ENCODE results near the gene B3GAT1.

Gene B3GAT1

DNA sequence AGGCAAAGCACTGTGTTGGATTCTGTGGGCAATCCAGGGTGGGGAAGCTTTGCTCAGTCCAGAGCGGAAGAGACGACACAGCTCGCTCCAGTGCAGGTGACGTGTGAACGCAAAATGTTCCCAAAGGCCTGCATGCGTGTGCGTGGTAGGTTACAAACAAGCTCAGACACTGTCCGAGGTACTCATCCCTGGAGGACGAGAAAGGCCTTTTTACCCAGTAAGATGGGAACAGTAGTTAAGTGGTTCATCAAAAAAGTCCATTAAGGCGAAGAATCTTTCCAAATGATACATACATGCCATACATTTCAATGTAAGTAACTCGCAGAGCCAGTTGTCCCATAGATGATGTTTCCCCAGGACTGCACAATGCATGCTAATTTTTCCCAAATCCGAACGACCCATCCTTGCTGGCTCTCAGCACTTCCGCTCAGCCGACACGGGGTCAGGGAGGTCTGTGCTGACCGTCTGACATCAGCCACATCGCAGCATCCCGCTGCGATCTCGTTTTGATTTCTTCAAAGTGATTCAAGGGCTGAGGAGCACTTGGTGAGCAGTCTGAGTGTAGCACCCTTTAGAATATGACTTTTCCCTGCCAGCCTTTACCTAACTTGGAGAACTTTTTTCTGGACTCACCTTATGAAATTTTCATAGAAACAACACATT is 19.0 kb downstream of the B3GAT1 start:
- in situ Hi-C loops (cut with MboI; ENCODE audit: low sequenced_read_pairs): no loop called here

DNA sequence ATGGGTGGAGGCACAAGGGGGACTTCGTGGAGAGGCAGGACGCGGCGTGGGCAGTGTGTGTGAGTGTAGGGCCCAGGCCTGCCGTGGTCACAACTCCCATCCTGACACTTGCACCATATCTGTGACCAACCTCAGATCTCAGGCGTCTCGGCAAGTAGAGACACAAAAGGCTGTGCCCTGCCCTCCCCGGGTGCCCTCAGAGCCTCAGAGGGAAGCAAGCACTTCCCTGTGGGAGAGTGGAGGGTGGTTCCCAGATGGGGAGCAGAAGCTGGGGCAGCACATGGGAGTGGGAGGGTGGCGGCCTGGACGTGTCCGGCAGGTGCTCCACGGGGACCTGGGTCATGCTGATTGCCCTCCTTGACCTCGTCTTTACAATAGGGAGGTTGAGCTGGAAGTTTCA is 20.4 kb downstream of the B3GAT1 start:
- in situ Hi-C loops (cut with MboI; ENCODE audit: low sequenced_read_pairs): no loop called here

DNA sequence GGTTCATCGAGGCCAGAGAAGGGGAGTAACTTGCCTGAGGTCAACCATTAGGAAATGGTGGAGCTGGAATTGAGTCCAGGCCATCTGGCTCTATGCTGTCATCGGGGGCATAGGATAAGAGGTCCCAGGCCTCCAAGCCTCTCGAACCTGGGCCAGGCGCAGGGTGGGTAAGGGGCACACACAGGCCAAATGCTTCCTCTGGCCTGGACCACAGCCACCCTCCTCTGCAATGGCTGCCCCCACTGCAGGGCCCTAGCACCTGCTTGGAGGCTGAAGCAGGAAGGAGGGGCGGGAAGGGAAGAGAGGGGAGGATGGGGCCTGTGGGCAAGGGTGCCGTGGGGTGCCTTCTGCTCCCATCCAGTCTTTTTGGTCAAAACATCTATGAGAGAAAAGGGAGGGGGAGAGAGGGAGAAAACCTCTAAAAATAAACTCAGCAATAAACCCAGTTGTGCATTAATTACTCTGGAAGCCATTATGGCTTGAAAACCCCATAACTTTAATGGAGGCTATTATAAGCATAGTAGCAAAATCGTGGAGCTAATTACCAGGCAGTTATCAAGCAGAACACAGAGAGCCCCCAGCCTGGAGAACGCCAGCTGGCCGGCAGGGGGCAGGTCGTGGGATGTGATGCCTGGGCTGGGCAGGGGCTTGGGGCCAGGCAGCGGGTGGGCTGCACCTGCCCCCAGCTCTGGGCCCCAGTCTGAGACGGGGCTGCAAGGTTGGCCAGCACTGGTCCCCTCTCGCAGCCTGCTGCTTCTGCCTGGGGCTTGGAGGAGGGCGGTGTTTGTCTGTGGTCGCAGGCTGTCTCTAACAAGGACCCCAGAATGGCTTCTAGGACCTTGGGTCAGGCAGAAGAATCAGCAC is 21.1 kb downstream of the B3GAT1 start:
- in situ Hi-C loops (cut with MboI; ENCODE audit: low sequenced_read_pairs): no loop called here

DNA sequence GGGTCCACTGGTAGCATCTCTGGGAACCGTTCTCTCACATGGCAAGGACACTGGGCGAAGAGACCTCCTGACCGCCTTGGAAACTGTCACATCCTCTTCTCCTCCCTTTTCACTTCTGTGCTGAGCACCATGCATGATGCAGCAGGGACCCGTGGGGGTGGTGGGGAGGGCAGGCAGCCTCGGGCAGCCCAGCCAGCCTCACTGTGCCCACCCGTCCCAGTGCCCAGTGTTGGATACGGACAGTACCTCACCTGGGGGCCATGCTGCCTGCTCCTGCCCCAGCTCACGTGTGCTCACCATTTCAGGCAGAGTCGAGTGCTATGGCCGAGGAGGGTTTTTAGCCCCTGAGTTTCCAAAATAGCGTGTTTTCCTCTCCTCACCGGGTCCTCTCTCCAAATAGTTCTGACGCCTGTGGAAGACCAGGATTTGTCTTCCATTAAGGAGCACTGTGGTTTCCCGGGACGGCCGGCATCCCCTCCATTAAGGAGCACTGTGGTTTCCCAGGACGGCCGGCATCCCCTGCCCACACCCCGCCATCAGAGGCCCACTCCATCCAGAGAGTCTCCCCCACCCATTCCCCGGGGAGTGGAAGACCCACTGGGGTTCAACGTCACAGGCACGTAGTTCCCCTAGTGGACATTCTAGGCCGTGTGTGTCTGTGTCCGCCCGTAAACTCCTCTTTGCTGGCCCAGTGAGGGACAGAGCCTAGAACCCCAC is 22.4 kb downstream of the B3GAT1 start:
- in situ Hi-C loops (cut with MboI; ENCODE audit: low sequenced_read_pairs): no loop called here

DNA sequence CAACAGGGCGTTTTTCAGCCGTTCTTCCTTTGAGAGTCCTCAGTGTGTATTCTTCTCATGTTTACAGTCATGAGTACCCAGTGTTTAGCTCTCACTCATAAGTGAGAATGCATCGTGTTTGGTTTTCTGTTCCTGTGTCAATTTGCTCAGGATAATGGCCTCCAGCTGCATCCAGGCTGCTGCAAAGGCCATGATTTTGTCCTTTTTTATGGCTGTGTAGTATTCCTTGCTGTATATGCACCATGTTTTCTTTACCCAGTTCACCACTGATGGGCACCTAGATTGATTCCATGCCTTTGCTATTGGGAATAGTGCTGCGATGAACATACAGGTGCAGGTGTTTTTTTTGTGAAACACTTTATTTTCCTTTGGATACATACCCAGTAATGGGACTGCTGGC is 23.5 kb downstream of the B3GAT1 start:
- in situ Hi-C loops (cut with MboI; ENCODE audit: low sequenced_read_pairs): no loop called here

DNA sequence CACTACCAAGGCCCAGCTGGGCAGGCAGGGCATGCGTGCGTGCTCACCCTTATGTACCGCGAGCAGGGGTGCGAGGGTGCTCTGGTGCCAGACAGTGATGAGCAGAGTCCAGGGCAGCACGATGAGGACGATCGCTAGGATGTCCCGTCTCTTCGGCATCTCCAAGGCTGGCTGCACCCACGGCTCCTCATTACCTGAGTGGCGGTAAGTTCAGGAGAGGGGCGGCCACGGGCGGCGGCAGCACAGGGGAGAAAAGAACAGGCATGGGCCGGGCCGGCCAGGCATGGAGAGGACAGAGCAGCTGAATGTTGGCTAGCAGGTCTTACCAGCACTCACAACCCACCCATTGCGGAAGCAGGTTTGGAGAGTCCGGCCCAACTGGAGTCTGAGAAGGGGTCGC is 24.5 kb downstream of the B3GAT1 start:
- in situ Hi-C loops (cut with MboI; ENCODE audit: low sequenced_read_pairs): no loop called here

DNA sequence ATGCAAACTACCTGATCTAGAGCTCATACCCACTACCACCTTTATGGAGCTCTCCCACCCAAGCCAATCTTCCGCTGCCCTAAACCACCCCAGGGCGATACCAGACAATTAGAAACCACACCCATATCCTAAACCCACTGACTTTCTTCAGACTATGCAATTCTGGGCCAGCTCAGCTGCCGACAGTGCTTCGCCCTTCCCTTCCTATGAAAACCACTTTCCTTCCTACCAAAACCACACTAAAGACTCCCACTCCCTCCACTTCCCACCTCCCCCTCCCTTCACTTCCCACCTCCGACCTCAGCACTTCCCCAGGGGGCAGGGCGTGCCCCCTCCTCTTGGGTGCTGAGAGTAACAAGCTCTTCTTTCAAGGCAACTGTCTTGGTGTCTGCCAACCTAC is 25.1 kb downstream of the B3GAT1 start:
- in situ Hi-C loops (cut with MboI; ENCODE audit: low sequenced_read_pairs): no loop called here

DNA sequence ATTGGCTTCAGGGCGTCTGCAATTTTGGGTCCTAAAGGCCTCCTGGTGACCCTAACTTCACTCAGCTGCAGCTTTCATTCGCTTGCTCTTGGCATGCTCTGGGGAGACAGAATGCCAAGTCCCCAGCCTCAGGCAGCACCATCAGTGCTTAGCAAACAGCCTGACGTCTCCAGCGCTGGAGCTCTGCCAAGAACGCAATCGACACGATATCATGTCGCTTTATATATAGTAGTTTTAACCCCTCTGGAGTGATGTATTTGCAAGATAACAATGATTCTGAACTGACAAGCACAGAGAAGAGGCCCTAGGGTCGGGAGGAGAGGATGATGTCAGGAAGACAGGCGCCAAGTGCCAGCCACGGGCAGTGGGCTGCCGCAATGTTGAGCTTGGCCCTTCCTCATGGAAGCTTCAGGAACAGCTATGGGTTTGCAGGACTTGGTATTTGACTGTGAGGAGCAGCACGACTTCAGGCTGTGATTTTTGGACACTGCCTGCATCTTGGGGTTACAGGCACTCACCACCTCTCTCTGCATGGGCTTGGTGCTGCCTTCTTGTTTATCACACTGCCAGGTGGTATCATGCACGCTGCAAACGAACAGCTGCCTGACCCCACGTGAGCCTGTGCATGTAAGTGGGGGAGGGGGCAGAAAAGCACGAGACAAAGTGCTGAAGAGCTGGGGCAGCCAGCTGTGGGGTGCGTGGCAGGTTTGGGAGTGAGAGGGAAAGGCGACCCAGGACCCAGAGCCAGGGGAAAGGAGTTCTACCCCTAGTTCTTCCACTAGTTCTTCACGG is 26.1 kb downstream of the B3GAT1 start:
- in situ Hi-C loops (cut with MboI; ENCODE audit: low sequenced_read_pairs): no loop called here

DNA sequence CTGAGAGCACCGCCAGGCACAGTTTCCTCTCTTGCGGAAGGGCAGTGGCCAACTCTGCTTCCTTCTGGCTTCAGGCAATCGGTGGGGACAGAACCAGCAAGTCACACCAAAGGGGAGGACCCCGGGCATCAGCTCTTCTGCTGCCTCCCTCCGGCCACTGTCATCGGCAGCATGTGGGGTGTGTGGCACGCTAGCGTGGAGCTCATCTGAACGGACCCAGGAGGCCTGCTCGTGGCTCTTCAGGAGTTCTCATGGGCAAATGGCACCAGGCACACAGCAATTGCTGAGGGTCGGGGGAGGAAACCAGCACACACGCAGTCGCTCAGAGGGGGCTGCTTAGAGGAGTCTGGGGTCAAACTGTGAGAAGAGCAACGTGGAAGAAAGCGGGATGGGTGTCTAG is 26.9 kb downstream of the B3GAT1 start:
- in situ Hi-C loops (cut with MboI; ENCODE audit: low sequenced_read_pairs): no loop called here

DNA sequence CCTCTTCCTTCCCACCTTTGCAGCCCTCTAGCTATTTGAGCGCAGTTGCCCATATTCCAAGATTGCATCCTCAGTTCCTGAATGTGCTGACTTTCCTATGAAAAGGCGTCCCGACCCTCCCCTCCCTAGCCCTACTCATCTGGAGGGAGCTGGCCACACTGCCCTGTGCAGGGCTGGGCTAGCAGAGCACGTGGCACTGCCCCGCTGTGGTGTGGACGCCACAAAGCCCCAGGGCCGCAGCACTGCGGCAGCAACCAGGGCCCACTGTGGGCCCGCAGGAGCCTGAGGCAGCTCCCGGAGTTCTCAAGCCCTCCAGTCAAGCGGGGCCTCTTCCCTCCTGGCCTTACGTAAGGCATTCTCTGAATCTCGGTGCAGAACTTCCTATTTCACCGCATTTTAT is 27.6 kb downstream of the B3GAT1 start:
- in situ Hi-C loops (cut with MboI; ENCODE audit: low sequenced_read_pairs): no loop called here

DNA sequence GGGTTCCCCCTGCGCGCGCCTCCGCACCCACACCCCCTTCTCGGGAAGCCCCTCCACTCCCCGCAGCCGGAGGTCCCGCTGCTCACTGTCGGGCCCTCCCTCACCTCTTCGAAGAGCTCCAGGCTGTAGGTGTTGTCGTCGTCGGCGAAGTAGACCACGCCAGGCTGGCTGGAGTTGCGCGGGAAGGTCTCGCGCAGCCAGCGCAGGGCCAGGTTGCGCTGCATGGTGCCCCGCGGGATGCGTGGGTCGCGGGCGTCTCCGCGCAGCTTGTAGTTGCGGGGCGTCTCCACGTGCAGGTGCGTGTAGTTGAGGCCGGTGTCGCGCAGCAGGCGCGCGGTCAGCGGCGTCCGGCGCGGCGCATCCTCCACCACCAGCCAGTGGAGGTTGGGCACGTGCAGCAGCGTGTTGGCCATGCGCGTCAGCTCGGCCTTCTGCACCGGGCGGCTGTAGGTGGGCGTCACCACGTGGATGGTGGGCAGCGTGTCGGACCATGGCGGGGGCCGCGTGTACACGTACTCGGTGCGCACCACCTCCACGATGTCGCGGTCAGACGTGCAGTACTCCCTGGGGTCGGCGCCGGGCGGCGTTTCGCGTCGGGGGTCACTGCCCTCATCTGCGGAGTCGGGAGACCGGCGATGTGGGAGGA is 28.3 kb downstream of the B3GAT1 start:
- in situ Hi-C loops (cut with MboI; ENCODE audit: low sequenced_read_pairs): no loop called here

DNA sequence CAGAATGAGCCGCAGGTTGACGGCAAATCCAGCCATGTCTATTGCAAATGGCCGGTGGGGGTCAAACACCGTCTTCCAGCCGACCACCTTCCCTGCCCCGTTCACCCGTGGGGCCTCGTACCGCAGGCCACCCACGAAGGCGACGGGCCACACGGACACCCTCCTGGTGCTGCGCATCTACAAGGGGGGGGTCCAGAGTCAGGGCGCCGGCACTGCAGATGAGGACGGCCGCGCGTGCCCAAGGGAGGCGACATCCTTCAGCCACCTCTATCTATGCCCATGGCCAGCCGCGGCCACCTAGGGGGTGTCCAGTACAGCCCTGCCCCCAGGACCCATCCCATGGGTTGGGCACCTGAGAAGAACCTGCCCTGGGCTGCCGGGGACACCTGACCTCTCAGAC is 29.2 kb downstream of the B3GAT1 start:
- in situ Hi-C loops (cut with MboI; ENCODE audit: low sequenced_read_pairs): no loop called here

DNA sequence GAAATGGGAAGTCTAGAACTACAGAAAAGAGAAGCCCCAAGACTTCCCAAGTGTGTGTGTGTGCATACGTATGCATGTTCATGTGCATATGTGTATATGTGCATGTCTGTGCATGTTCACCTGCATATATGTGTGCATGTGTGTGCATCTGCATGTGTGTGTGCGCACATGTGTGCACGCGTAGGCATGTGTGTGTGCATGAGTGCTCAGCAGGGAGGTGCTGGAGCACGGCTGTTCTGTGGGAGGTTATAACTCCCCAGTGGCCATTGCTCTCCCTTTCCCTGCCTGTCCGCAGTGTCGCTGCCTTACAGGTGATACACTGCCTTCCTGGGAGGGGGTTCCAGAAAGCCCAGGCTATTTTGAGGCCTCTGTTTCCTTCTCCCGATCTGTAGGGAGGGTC is 29.8 kb downstream of the B3GAT1 start:
- in situ Hi-C loops (cut with MboI; ENCODE audit: low sequenced_read_pairs): no loop called here

DNA sequence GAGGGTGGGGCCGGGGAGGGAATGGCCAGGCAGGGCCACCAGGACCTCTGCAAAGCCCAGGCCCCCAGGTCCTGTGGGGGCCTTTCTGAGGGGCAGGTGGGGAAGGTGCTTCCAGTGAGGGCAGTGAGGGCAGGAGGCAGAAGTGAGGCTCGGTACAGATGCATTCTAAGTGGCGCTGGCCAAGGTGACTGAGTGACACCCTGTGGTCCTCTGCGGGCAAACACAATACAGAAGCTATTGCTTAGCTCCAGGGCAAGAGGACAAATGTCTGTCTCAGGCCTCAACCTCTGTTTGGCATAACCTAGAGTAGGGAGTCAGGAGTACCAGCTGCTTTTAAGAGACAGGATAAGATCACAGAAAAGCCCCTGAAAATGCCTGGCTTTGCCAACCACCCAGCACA is 31.3 kb downstream of the B3GAT1 start:
- in situ Hi-C loops (cut with MboI; ENCODE audit: low sequenced_read_pairs): no loop called here

DNA sequence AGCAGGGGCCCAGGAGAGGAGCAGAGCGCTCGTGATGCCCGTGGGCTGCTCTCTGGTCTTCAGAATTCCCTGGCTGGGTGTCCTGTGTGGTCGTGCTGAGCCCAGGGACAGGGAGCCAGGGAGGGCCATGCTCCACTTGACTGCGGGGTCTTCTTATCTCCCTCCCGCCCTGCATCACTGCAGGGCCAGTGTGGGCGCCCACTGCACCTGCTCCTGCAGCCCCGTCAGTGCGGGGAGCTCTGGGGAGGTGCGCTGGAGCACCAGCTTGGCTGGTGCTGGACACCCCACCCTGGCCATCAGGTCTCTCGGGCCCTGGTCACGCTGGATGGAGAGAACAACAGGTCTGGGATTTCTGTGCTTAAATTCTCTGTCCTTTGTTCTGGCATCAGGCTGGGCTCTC is 31.8 kb downstream of the B3GAT1 start:
- in situ Hi-C loops (cut with MboI; ENCODE audit: low sequenced_read_pairs): no loop called here

DNA sequence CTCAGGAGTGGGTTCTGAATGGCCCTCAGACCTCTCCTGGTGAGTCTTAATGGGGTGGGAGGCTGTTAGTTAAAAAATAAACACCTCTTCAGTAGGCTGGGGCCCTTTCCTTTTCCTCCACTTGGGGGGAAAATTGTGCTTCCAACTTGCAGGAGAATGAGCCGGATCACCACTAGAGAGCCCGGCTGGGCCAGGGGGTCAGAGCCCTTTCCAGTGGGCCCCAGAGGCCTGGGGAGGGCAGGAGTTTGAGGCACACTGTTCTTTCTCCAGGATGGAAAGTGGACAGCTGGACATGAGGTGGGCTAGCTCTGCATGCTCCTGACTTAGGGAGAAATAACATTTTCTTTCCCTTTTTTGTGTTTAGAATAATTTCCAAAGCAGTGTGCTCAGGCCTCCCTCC is 32.8 kb downstream of the B3GAT1 start:
- in situ Hi-C loops (cut with MboI; ENCODE audit: low sequenced_read_pairs): no loop called here

DNA sequence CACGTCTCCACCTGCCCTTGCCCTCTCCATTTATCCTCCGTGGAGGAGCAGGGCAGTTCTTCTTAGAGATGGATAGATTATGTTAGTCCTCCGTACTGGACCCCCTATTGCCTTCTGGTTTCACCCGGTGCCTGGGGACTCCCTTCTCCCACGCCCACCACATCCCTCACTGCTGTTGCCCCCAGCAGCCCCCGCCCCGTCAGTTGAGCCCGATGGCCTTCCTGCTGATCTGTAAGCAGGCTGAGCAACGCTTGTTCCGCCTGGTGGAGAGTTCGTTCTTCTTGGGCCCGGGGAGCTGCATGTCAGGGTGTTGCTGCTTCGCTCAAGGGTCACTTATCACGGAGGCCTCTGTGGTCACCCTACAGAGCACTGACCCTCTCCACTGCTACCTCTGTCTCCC is 34.2 kb downstream of the B3GAT1 start:
- in situ Hi-C loops (cut with MboI; ENCODE audit: low sequenced_read_pairs): no loop called here

DNA sequence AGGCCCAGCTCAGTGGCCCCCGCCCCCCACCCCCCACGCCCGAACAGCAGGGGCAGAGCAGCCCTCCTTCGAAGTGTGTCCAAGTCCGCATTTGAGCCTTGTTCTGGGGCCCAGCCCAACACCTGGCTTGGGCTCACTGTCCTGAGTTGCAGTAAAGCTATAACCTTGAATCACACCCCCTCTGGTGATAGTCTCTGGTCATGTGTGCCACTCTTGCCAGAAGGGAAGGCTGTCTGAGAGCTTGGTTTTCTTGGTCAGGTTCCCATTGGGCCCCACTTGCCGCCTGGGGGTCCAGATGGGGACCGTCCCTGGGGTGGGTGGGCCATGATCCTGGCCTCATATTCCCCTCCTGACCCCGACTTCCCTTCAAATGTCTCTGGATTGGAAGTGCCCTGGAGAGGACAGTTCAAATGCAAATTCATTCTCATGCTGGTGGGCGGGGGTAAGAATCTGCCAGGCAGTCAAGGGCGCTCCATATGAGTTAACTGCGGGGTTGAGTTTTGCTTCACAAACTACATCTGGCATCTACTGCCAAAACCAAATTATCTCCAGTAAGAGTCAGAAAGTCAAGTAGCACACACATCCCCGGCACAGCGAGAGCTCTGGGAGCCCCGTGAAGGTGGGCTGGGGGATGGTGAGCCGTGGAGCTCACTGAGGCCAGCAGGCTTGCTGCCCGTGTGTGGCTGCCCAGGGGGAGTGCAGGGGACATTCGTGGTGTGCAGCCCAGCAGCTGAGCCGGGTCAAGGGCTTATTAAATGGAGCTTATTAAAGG is 35.7 kb downstream of the B3GAT1 start:
- in situ Hi-C loops (cut with MboI; ENCODE audit: low sequenced_read_pairs): no loop called here

DNA sequence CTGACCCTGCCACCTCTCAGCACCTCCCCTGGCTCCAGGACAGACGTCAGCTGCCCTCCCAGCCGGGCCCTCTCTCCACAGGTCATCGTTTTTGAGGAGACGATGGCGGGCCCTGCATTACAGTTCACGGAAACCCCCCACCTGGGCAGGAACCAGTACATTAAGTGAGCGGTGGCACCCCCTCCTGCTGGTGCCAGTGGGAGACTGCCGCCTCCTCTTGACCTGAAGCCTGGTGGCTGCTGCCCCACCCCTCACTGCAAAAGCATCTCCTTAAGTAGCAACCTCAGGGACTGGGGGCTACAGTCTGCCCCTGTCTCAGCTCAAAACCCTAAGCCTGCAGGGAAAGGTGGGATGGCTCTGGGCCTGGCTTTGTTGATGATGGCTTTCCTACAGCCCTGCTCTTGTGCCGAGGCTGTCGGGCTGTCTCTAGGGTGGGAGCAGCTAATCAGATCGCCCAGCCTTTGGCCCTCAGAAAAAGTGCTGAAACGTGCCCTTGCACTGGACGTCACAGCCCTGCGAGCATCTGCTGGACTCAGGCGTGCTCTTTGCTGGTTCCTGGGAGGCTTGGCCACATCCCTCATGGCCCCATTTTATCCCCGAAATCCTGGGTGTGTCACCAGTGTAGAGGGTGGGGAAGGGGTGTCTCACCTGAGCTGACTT is 37.0 kb downstream of the B3GAT1 start:
- in situ Hi-C loops (cut with MboI; ENCODE audit: low sequenced_read_pairs): no loop called here
